Activated CD8-positive, alpha-beta memory T cell treated with anti-CD3 and anti-CD28 coated beads, Interleukin-2, amount 50 U/mL, for 24 hours (primary cell): ENCODE results near the gene COA5.

ENCODE experiments used
- DNase-seq: peaks from one replicate; pipeline ENCODE4 v3.0.0-alpha.2; 2020; ENCODE audit errors: extremely low read depth

The COA5 gene

GRCh38 chr2:98551316-98551715, 57.0 kb downstream of the COA5 start:
- DNase-seq: peak; percentile 3

GRCh38 chr2:98550165-98550564, 58.1 kb downstream of the COA5 start:
- DNase-seq: no peak
